HCT116 (cell line): ENCODE data around the gene EPHA3.

Source experiments
- ATF3 ChIP-seq: IDR thresholded peaks from 2 replicates; pipeline ENCODE4 v1.6.1; 2012
- CTCF ChIP-seq, 3 experiments: fragments of 200-600 bp in 1 of 3; sonication (generic) in 1 of 3; IDR thresholded peaks in 2 of 3; conservative IDR thresholded peaks in 1 of 3; 2 replicates each; pipeline ENCODE4 v1.5.1; 2012 to 2017; ENCODE audit warnings: low read depth in 2 of 3, low read length in 2 of 3, antibody characterized with exemption in 1 of 3, borderline replicate concordance in 1 of 3, control low read depth in 1 of 3, mild to moderate bottlenecking in 1 of 3, mixed read lengths in 1 of 3, mixed run types in 1 of 3, moderate library complexity in 1 of 3; ENCODE audit not compliant: insufficient read depth in 1 of 3
- EGR1 ChIP-seq: IDR thresholded peaks from 2 replicates; pipeline ENCODE4 v1.6.1; 2012; ENCODE audit warnings: low read depth
- EZH2 ChIP-seq: fragments of 200-600 bp; sonication (generic); IDR thresholded peaks from 2 replicates; pipeline ENCODE4 v1.6.1; 2017; ENCODE audit warnings: antibody characterized with exemption, mixed run types
- EZH2phosphoT487 ChIP-seq: fragments of 200-600 bp; IDR thresholded peaks from 2 replicates; pipeline ENCODE4 v1.6.1; 2018; ENCODE audit warnings: antibody characterized with exemption, borderline replicate concordance
- MAX ChIP-seq: IDR thresholded peaks from 2 replicates; pipeline ENCODE4 v1.6.1; 2012
- POLR2A ChIP-seq: IDR thresholded peaks from 2 replicates; pipeline ENCODE4 v1.7.0; 2011; ENCODE audit warnings: borderline replicate concordance; ENCODE audit not compliant: insufficient read depth, insufficient read length; ENCODE audit errors: extremely low read depth
- POLR2AphosphoS5 ChIP-seq: IDR thresholded peaks from 2 replicates; pipeline ENCODE4 v1.6.1; 2011; ENCODE audit warnings: mild to moderate bottlenecking, low read depth, low read length, moderate library complexity
- RAD21 ChIP-seq: IDR thresholded peaks from 2 replicates; pipeline ENCODE4 v1.6.1; 2012; ENCODE audit warnings: low read depth, mild to moderate bottlenecking
- REST ChIP-seq: IDR thresholded peaks from 2 replicates; pipeline ENCODE4 v1.6.1; 2012; ENCODE audit warnings: low read depth
- SIN3A ChIP-seq: IDR thresholded peaks from 2 replicates; pipeline ENCODE4 v1.6.1; 2012; ENCODE audit warnings: low read depth
- SP1 ChIP-seq: IDR thresholded peaks from 2 replicates; pipeline ENCODE4 v1.6.1; 2012; ENCODE audit warnings: low read depth
- SRF ChIP-seq: IDR thresholded peaks from 2 replicates; pipeline ENCODE4 v1.6.1; 2012; ENCODE audit warnings: low read depth
- ZBTB33 ChIP-seq: IDR thresholded peaks from 2 replicates; pipeline ENCODE4 v1.6.1; 2011; ENCODE audit warnings: mild to moderate bottlenecking, low read length, moderate library complexity; ENCODE audit not compliant: insufficient replicate concordance; ENCODE audit errors: extremely low read depth

- TF ChIP-seq SIN3A = no peak
- TF ChIP-seq CTCF (IDR thresholded peaks at IDR 0.05 in 2 of 3, conservative IDR thresholded peaks at IDR 0.05 in 1 of 3; ENCODE audit: borderline replicate concordance in 1 of 3, insufficient read depth in 1 of 3, low read depth in 2 of 3, low read length in 2 of 3) = no peak
- TF ChIP-seq ATF3 = no peak
- no peak for TF ChIP-seq EZH2
- no peak for TF ChIP-seq REST
- no peak for TF ChIP-seq EZH2phosphoT487
- TF ChIP-seq POLR2AphosphoS5 = no peak
- TF ChIP-seq POLR2A = no peak
- no peak for TF ChIP-seq RAD21
- TF ChIP-seq MAX = no peak
- no peak for TF ChIP-seq SRF
- TF ChIP-seq EGR1 = no peak
- TF ChIP-seq SP1 = no peak
- TF ChIP-seq ZBTB33 = no peak
These were observed 193.6 kb downstream of the EPHA3 start for GRCh38 chr3:89300981-89301380.
